ENCODE data around the gene CHST15. TPM values are rescaled to one million over a fixed set of nuclear protein-coding genes. Genes with fewer than 3 reads are reported as not detected.
"Not testable (repeated sequence)": the region's sequence is repeated elsewhere in the genome, so short reads cannot be mapped to it uniquely, and the experiment has no call there.

CHST15 gene
- polyA plus RNA-seq, 1 experiment = 3.2 TPM

- no peak for DNase-seq (ENCODE audit: low read depth, low spot score)
- POLR2A ChIA-PET = no interaction called here
- H3K9me3 ChIP-seq (ENCODE audit: control insufficient read depth, insufficient read depth, low read length) = peaks cover 2% of the 10 kb centered on the region; the same call in 1 of the 2 replicates
- peaks cover 27% of the 10 kb centered on the region for H3K27me3 ChIP-seq (ENCODE audit: control insufficient read depth, insufficient read depth, low read length)
- no peak overlapping the region for H3K4me3 ChIP-seq (ENCODE audit: low read depth, low read length)
- H3K27ac ChIP-seq (ENCODE audit: low read depth, low read length) = no peak overlapping the region
- no peak for TF ChIP-seq CTCF (IDR thresholded peaks at IDR 0.05; ENCODE audit: low read depth, low read length)
- CTCF ChIA-PET = no interaction called here
Observed at GRCh38 chr10:124100124-124100523, 6.7 kb upstream of the CHST15 start.

GRCh38 chr10:124099604-124100003 lies 6.2 kb upstream of the CHST15 start:
- Histone ChIP-seq H3K9me3 (ENCODE audit: control insufficient read depth, insufficient read depth, low read length) (peaks cover 2% of the 10 kb centered on the region; the same call in 1 of the 2 replicates), H3K4me3 (ENCODE audit: low read depth, low read length) (no peak overlapping the region), H3K27me3 (ENCODE audit: control insufficient read depth, insufficient read depth, low read length) (peaks cover 32% of the 10 kb centered on the region), H3K27ac (ENCODE audit: low read depth, low read length) (no peak overlapping the region)
- CTCF ChIA-PET = no interaction called here
- no peak for TF ChIP-seq CTCF (IDR thresholded peaks at IDR 0.05; ENCODE audit: low read depth, low read length)
- DNase-seq (ENCODE audit: low read depth, low spot score) = no peak
- POLR2A ChIA-PET = no interaction called here

- Histone ChIP-seq H3K4me3 (ENCODE audit: low read depth, low read length) (no peak overlapping the region), H3K27ac (ENCODE audit: low read depth, low read length) (no peak overlapping the region), H3K27me3 (ENCODE audit: control insufficient read depth, insufficient read depth, low read length) (peaks cover 40% of the 10 kb centered on the region), H3K9me3 (ENCODE audit: control insufficient read depth, insufficient read depth, low read length) (peaks cover 2% of the 10 kb centered on the region; the same call in 1 of the 2 replicates)
- TF ChIP-seq CTCF (IDR thresholded peaks at IDR 0.05; ENCODE audit: low read depth, low read length) = no peak
- POLR2A ChIA-PET = no interaction called here
- CTCF ChIA-PET = no interaction called here
- no peak for DNase-seq (ENCODE audit: low read depth, low spot score)
Observed at GRCh38 chr10:124098575-124098974, 5.2 kb upstream of the CHST15 start.

- no peak for TF ChIP-seq CTCF (IDR thresholded peaks at IDR 0.05; ENCODE audit: low read depth, low read length)
- no peak overlapping the region for H3K27ac ChIP-seq (ENCODE audit: low read depth, low read length)
- DNase-seq (ENCODE audit: low read depth, low spot score) = no peak
- H3K27me3 ChIP-seq (ENCODE audit: control insufficient read depth, insufficient read depth, low read length) = peaks cover 41% of the 10 kb centered on the region
- H3K9me3 ChIP-seq (ENCODE audit: control insufficient read depth, insufficient read depth, low read length) = peaks cover 2% of the 10 kb centered on the region; the same call in 1 of the 2 replicates
- POLR2A ChIA-PET = no interaction called here
- CTCF ChIA-PET = no interaction called here
- H3K4me3 ChIP-seq (ENCODE audit: low read depth, low read length) = no peak overlapping the region
Observed at GRCh38 chr10:124097883-124098282, 4.5 kb upstream of the CHST15 start.

GRCh38 chr10:124096494-124096893 lies 3.1 kb upstream of the CHST15 start:
- Histone ChIP-seq H3K4me3 (ENCODE audit: low read depth, low read length) (no peak overlapping the region), H3K27me3 (ENCODE audit: control insufficient read depth, insufficient read depth, low read length) (peaks cover 51% of the 10 kb centered on the region), H3K9me3 (ENCODE audit: control insufficient read depth, insufficient read depth, low read length) (peaks cover 2% of the 10 kb centered on the region), H3K27ac (ENCODE audit: low read depth, low read length) (no peak overlapping the region)
- ChIA-PET CTCF (no interaction called here), POLR2A (no interaction called here)
- DNase-seq (ENCODE audit: low read depth, low spot score) = no peak
- TF ChIP-seq CTCF (IDR thresholded peaks at IDR 0.05; ENCODE audit: low read depth, low read length) = no peak

GRCh38 chr10:124095801-124096200 lies 2.4 kb upstream of the CHST15 start:
- H3K27ac ChIP-seq (ENCODE audit: low read depth, low read length); CTCF ChIA-PET; DNase-seq (ENCODE audit: low read depth, low spot score); H3K9me3 ChIP-seq (ENCODE audit: control insufficient read depth, insufficient read depth, low read length); POLR2A ChIA-PET; H3K4me3 ChIP-seq (ENCODE audit: low read depth, low read length): not testable (repeated sequence)
- peaks cover 58% of the 10 kb centered on the region for H3K27me3 ChIP-seq (ENCODE audit: control insufficient read depth, insufficient read depth, low read length)
